PC-9 (cell line): Measurements from ENCODE around the gene CEP76. TPM values are rescaled to one million over a fixed set of nuclear protein-coding genes. Genes with fewer than 3 reads are reported as not detected.

Experiments used
- BruUV-seq: library from RNA; stranded (reverse); fragments of 400-500 nt; replicated peaks from 2 replicates; lab custom pipeline; 2021; lab: Mats Ljungman, UMichigan
- CTCF ChIA-PET: fragments of 300-600 bp; sonication (Branson Sonifier 250); formaldehyde crosslinking; loops from one replicate; lab custom pipeline; 2022; ENCODE audit warnings: antibody characterized with exemption; lab: Charles Lee
- POLR2A ChIA-PET: fragments of 300-600 bp; sonication (Branson Sonifier 250); formaldehyde crosslinking; loops from one replicate; lab custom pipeline; 2022; ENCODE audit warnings: antibody characterized with exemption; ENCODE audit not compliant: unreplicated experiment; lab: Charles Lee
- DNase-seq, 2 experiments: peaks; one replicate each; pipeline versions ENCODE4 v3.0.0 to v3.0.0-alpha.2; 2015 to 2022; ENCODE audit warnings: mixed read lengths in 1 of 2
- H2AFZ ChIP-seq: fragments of 200-600 bp; sonication (generic); 2 replicates; pipeline ENCODE4 v1.8.1; 2017; ENCODE audit warnings: antibody characterized with exemption
- H3F3A ChIP-seq: fragments of 200-600 bp; sonication (generic); 2 replicates; pipeline ENCODE4 v1.8.1; 2017; ENCODE audit warnings: antibody characterized with exemption, mild to moderate bottlenecking, low read depth; ENCODE audit not compliant: insufficient read depth
- H3K27ac ChIP-seq: fragments of 200-600 bp; sonication (generic); 2 replicates; pipeline ENCODE4 v1.6.1; 2016; ENCODE audit warnings: mixed run types
- H3K27me3 ChIP-seq: fragments of 200-600 bp; sonication (generic); 2 replicates; pipeline ENCODE4 v1.6.1; 2016; ENCODE audit warnings: low read depth, mixed run types; ENCODE audit not compliant: insufficient read depth
- H3K36me3 ChIP-seq: fragments of 200-600 bp; sonication (generic); 2 replicates; pipeline ENCODE4 v1.6.1; 2016; ENCODE audit warnings: low read depth, mixed run types
- H3K4me1 ChIP-seq: fragments of 200-600 bp; sonication (generic); replicated peaks from 2 replicates; pipeline ENCODE4 v1.6.1; 2016; ENCODE audit warnings: mixed run types; ENCODE audit not compliant: insufficient read depth
- H3K4me2 ChIP-seq: fragments of 200-600 bp; sonication (generic); 2 replicates; pipeline ENCODE4 v1.6.1; 2017; ENCODE audit warnings: mixed run types
- H3K4me3 ChIP-seq: fragments of 200-600 bp; sonication (generic); 2 replicates; pipeline ENCODE4 v1.6.1; 2016; ENCODE audit warnings: mixed run types
- H3K79me2 ChIP-seq: fragments of 200-600 bp; sonication (generic); 2 replicates; pipeline ENCODE4 v1.6.1; 2017; ENCODE audit warnings: low read depth, mixed run types
- H3K9me2 ChIP-seq: fragments of 200-600 bp; sonication (generic); 2 replicates; pipeline ENCODE4 v1.8.1; 2017; ENCODE audit warnings: mild to moderate bottlenecking; ENCODE audit not compliant: insufficient read depth
- H3K9me3 ChIP-seq: fragments of 200-600 bp; sonication (generic); 2 replicates; pipeline ENCODE4 v1.8.1; 2016; ENCODE audit warnings: low read depth; ENCODE audit not compliant: insufficient read depth
- H4K20me1 ChIP-seq: fragments of 200-600 bp; sonication (generic); 2 replicates; pipeline ENCODE4 v1.8.1; 2017; ENCODE audit not compliant: insufficient read depth
- CTCF ChIP-seq: fragments of 200-600 bp; sonication (generic); conservative IDR thresholded peaks from 2 replicates; pipeline ENCODE4 v1.6.1; 2017; ENCODE audit warnings: mixed run types, antibody characterized with exemption, mild to moderate bottlenecking, moderate library complexity
- EZH2 ChIP-seq: fragments of 200-600 bp; sonication (generic); IDR thresholded peaks from 2 replicates; pipeline ENCODE4 v1.8.0; 2017; ENCODE audit warnings: antibody characterized with exemption, low read depth
- intact Hi-C: fragments of 100-400 bp; cut with micrococcal nuclease; formaldehyde crosslinking; loops from one replicate; pipeline ENCODE4 v1.10.0; 2022; ENCODE audit not compliant: unreplicated experiment
- total RNA-seq: library from RNA; stranded (reverse); gene quantifications from 2 replicates; pipeline ENCODE4 v1.2.3, GENCODE V29; 2021

Gene CEP76
- total RNA-seq, 1 experiment from 2014 or later, result 14.5 TPM

GRCh38 chr18:12692206-12692605 is 10.3 kb downstream of the CEP76 start:
- Histone ChIP-seq H3K4me1 (no peaks in the 10 kb centered on the region), H3K36me3 (no peaks in the 10 kb centered on the region), H3F3A (peaks cover 5% of the 10 kb centered on the region), H3K4me3 (no peak overlapping the region), H3K9me2 (no peaks in the 10 kb centered on the region), H3K27me3 (no peaks in the 10 kb centered on the region), H3K4me2 (no peak overlapping the region), H2AFZ (no peak overlapping the region), H3K27ac (no peak overlapping the region), H3K79me2 (no peaks in the 10 kb centered on the region), H3K9me3 (no peaks in the 10 kb centered on the region), H4K20me1 (no peaks in the 10 kb centered on the region)
- ChIA-PET POLR2A (no interaction called here), CTCF (interaction anchor here (0.7 kb wide), 1 partner anchor 17 kb away, joined by 3 read pairs; no protein-coding TSS in a partner anchor)
- DNase-seq, result no peak
- intact Hi-C loops, result no loop called here
- BruUV-seq, result no TSS peak
- TF ChIP-seq CTCF (no peak), EZH2 (no peak)

GRCh38 chr18:12689256-12689850 is 13.2 kb downstream of the CEP76 start:
- H3K27ac ChIP-seq, result no peak overlapping the region

GRCh38 chr18:12686100-12686499 is 16.4 kb downstream of the CEP76 start:
- CTCF ChIA-PET, result no interaction called here
- Histone ChIP-seq H3K4me1 (no peaks in the 10 kb centered on the region), H3K4me2 (no peak overlapping the region), H3K36me3 (no peaks in the 10 kb centered on the region), H3K9me2 (no peaks in the 10 kb centered on the region), H3K4me3 (no peak overlapping the region), H3F3A (0 out of 2 replicates have a peak, but pooled peaks cover 6% of the 10 kb centered on the region), H3K27ac (no peak overlapping the region), H3K9me3 (no peaks in the 10 kb centered on the region), H4K20me1 (no peaks in the 10 kb centered on the region), H2AFZ (no peak overlapping the region), H3K27me3 (no peaks in the 10 kb centered on the region), H3K79me2 (no peaks in the 10 kb centered on the region)
- peak in 1 of 2 experiments; percentile 8 for DNase-seq
- intact Hi-C loops, result loop anchor here (1.0 kb wide), 1 partner anchor 248 kb away; no protein-coding TSS in a partner anchor
- TF ChIP-seq EZH2 (no peak), CTCF (peak; percentile 48; the same call in 1 of the 2 replicates)
- POLR2A ChIA-PET, result no interaction called here
- no TSS peak for BruUV-seq

More at GRCh38 chr18:12689256-12689850, 13.2 kb downstream of the CEP76 start:
- BruUV-seq, result no TSS peak
- Histone ChIP-seq H3K4me3 (no peak overlapping the region), H3F3A (peaks cover 6% of the 10 kb centered on the region; the same call in 1 of the 2 replicates), H3K4me1 (no peaks in the 10 kb centered on the region), H3K9me3 (no peaks in the 10 kb centered on the region), H3K4me2 (no peak overlapping the region), H3K79me2 (no peaks in the 10 kb centered on the region), H2AFZ (no peak overlapping the region), H3K9me2 (no peaks in the 10 kb centered on the region), H3K27me3 (no peaks in the 10 kb centered on the region), H4K20me1 (no peaks in the 10 kb centered on the region), H3K36me3 (no peaks in the 10 kb centered on the region)
- ChIA-PET CTCF (no interaction called here), POLR2A (no interaction called here)
- TF ChIP-seq CTCF (no peak), EZH2 (no peak)
- no peak for DNase-seq
- intact Hi-C loops, result no loop called here
